Activated T-cell treated with anti-CD3 and anti-CD28 coated beads, Interleukin-2, amount 50 U/mL, for 24 hours (primary cell): ENCODE results near the gene GOLIM4.
A peak's percentile ranks its signal among the peaks of the same experiment; 100 is the strongest.
"Not testable (repeated sequence)": the region's sequence is repeated elsewhere in the genome, so short reads cannot be mapped to it uniquely, and the experiment has no call there.

ENCODE experiments used
- DNase-seq: peaks from one replicate; pipeline ENCODE4 v3.0.0-alpha.2; 2020
- H3K27ac Mint-ChIP-seq: 2 replicates; pipeline ENCODE4 v1.8.0; 2020; ENCODE audit warnings: mild to moderate bottlenecking, mixed read lengths
- H3K27me3 Mint-ChIP-seq: 2 replicates; pipeline ENCODE4 v1.8.0; 2020; ENCODE audit warnings: mixed read lengths
- H3K36me3 Mint-ChIP-seq: 2 replicates; pipeline ENCODE4 v1.8.0; 2020; ENCODE audit warnings: low read depth, mixed read lengths
- H3K4me1 Mint-ChIP-seq: 2 replicates; pipeline ENCODE4 v1.8.0; 2020; ENCODE audit warnings: low read depth, mixed read lengths
- H3K4me3 Mint-ChIP-seq: 2 replicates; pipeline ENCODE4 v1.8.0; 2020; ENCODE audit warnings: mild to moderate bottlenecking, moderate library complexity, mixed read lengths
- H3K9me3 Mint-ChIP-seq: 2 replicates; pipeline ENCODE4 v1.8.0; 2020; ENCODE audit warnings: mixed read lengths

The GOLIM4 gene

GRCh38 chr3:168028086-168028485 is 67.6 kb downstream of the GOLIM4 start:
- no peak for DNase-seq
- Mint-ChIP-seq H3K36me3 (no peaks in the 10 kb centered on the region), H3K27me3 (peaks cover 3% of the 10 kb centered on the region), H3K27ac (no peak overlapping the region), H3K4me3 (no peak overlapping the region), H3K9me3 (no peaks in the 10 kb centered on the region), H3K4me1 (peaks cover 21% of the 10 kb centered on the region)

GRCh38 chr3:168026764-168027163 is 69.0 kb downstream of the GOLIM4 start:
- no peak overlapping the region for H3K27ac Mint-ChIP-seq
- H3K9me3 Mint-ChIP-seq: no peaks in the 10 kb centered on the region
- H3K27me3 Mint-ChIP-seq: peaks cover 3% of the 10 kb centered on the region
- no peak overlapping the region for H3K4me3 Mint-ChIP-seq
- no peak for DNase-seq
- peaks cover 21% of the 10 kb centered on the region for H3K4me1 Mint-ChIP-seq
- H3K36me3 Mint-ChIP-seq: no peaks in the 10 kb centered on the region

GRCh38 chr3:168025076-168025475 is 70.6 kb downstream of the GOLIM4 start:
- Mint-ChIP-seq H3K27me3 (no peaks in the 10 kb centered on the region), H3K4me3 (no peak overlapping the region), H3K9me3 (no peaks in the 10 kb centered on the region), H3K4me1 (peaks cover 21% of the 10 kb centered on the region), H3K36me3 (no peaks in the 10 kb centered on the region), H3K27ac (peak overlapping the region; percentile 66)
- no peak for DNase-seq

- Mint-ChIP-seq H3K27ac (peak overlapping the region; percentile 66), H3K27me3 (no peaks in the 10 kb centered on the region), H3K4me3 (no peak overlapping the region), H3K36me3 (no peaks in the 10 kb centered on the region), H3K4me1 (peaks cover 21% of the 10 kb centered on the region), H3K9me3 (no peaks in the 10 kb centered on the region)
- DNase-seq: no peak
Observed at GRCh38 chr3:168024537-168024941, 71.2 kb downstream of the GOLIM4 start.

- DNase-seq: no peak
- Mint-ChIP-seq H3K27me3 (no peaks in the 10 kb centered on the region), H3K27ac (no peak overlapping the region), H3K4me1 (peaks cover 21% of the 10 kb centered on the region), H3K4me3 (no peak overlapping the region), H3K9me3 (no peaks in the 10 kb centered on the region), H3K36me3 (no peaks in the 10 kb centered on the region)
Observed at GRCh38 chr3:168021737-168022450, 73.8 kb downstream of the GOLIM4 start.

GRCh38 chr3:168011280-168011679 is 84.4 kb downstream of the GOLIM4 start:
- H3K4me3 Mint-ChIP-seq, H3K9me3 Mint-ChIP-seq, H3K27ac Mint-ChIP-seq, DNase-seq, H3K36me3 Mint-ChIP-seq, H3K27me3 Mint-ChIP-seq, H3K4me1 Mint-ChIP-seq: not testable (repeated sequence)

GRCh38 chr3:168006584-168006983 is 89.1 kb downstream of the GOLIM4 start:
- Mint-ChIP-seq H3K36me3 (no peaks in the 10 kb centered on the region), H3K27ac (no peak overlapping the region), H3K4me1 (no peaks in the 10 kb centered on the region), H3K9me3 (no peaks in the 10 kb centered on the region), H3K4me3 (no peak overlapping the region), H3K27me3 (no peaks in the 10 kb centered on the region)
- DNase-seq: no peak

GRCh38 chr3:168003911-168004310 is 91.8 kb downstream of the GOLIM4 start:
- no peaks in the 10 kb centered on the region for H3K9me3 Mint-ChIP-seq
- no peaks in the 10 kb centered on the region for H3K27me3 Mint-ChIP-seq
- no peak overlapping the region for H3K4me3 Mint-ChIP-seq
- H3K4me1 Mint-ChIP-seq: no peaks in the 10 kb centered on the region
- H3K36me3 Mint-ChIP-seq: no peaks in the 10 kb centered on the region
- no peak overlapping the region for H3K27ac Mint-ChIP-seq
- DNase-seq: no peak

- Mint-ChIP-seq H3K9me3 (no peaks in the 10 kb centered on the region), H3K27ac (no peak overlapping the region), H3K4me3 (no peak overlapping the region), H3K36me3 (no peaks in the 10 kb centered on the region), H3K4me1 (no peaks in the 10 kb centered on the region), H3K27me3 (no peaks in the 10 kb centered on the region)
- no peak for DNase-seq
Observed at GRCh38 chr3:168002786-168003368, 92.8 kb downstream of the GOLIM4 start.

- H3K27ac Mint-ChIP-seq: no peak overlapping the region
- no peak for DNase-seq
- H3K9me3 Mint-ChIP-seq: no peaks in the 10 kb centered on the region
- H3K4me1 Mint-ChIP-seq: no peaks in the 10 kb centered on the region
- H3K27me3 Mint-ChIP-seq: no peaks in the 10 kb centered on the region
- H3K4me3 Mint-ChIP-seq: no peak overlapping the region
- H3K36me3 Mint-ChIP-seq: no peaks in the 10 kb centered on the region
Observed at GRCh38 chr3:168001244-168001643, 94.5 kb downstream of the GOLIM4 start.

GRCh38 chr3:167998253-167998652 is 97.5 kb downstream of the GOLIM4 start:
- no peak overlapping the region for H3K4me3 Mint-ChIP-seq
- H3K4me1 Mint-ChIP-seq: no peaks in the 10 kb centered on the region
- no peak overlapping the region for H3K27ac Mint-ChIP-seq
- no peaks in the 10 kb centered on the region for H3K36me3 Mint-ChIP-seq
- H3K27me3 Mint-ChIP-seq: no peaks in the 10 kb centered on the region
- no peak for DNase-seq
- no peaks in the 10 kb centered on the region for H3K9me3 Mint-ChIP-seq

- Mint-ChIP-seq H3K4me3 (no peak overlapping the region), H3K27me3 (no peaks in the 10 kb centered on the region), H3K27ac (no peak overlapping the region), H3K36me3 (no peaks in the 10 kb centered on the region), H3K4me1 (no peaks in the 10 kb centered on the region), H3K9me3 (no peaks in the 10 kb centered on the region)
- DNase-seq: no peak
Observed at GRCh38 chr3:167996514-167996913, 99.2 kb downstream of the GOLIM4 start.

- Mint-ChIP-seq H3K36me3 (no peaks in the 10 kb centered on the region), H3K4me3 (no peak overlapping the region), H3K4me1 (no peaks in the 10 kb centered on the region), H3K27ac (no peak overlapping the region), H3K9me3 (no peaks in the 10 kb centered on the region), H3K27me3 (no peaks in the 10 kb centered on the region)
- DNase-seq: no peak
Observed at GRCh38 chr3:167992381-167992780, 103.3 kb downstream of the GOLIM4 start.

- H3K4me3 Mint-ChIP-seq: no peak overlapping the region
- H3K27me3 Mint-ChIP-seq: no peaks in the 10 kb centered on the region
- DNase-seq: no peak
- no peak overlapping the region for H3K27ac Mint-ChIP-seq
- H3K4me1 Mint-ChIP-seq: no peaks in the 10 kb centered on the region
- no peaks in the 10 kb centered on the region for H3K9me3 Mint-ChIP-seq
- H3K36me3 Mint-ChIP-seq: no peaks in the 10 kb centered on the region
Observed at GRCh38 chr3:167991213-167991612, 104.5 kb downstream of the GOLIM4 start.

- Mint-ChIP-seq H3K27me3 (no peaks in the 10 kb centered on the region), H3K9me3 (no peaks in the 10 kb centered on the region), H3K36me3 (no peaks in the 10 kb centered on the region), H3K27ac (no peak overlapping the region), H3K4me1 (no peaks in the 10 kb centered on the region), H3K4me3 (no peak overlapping the region)
- DNase-seq: no peak
Observed at GRCh38 chr3:167989999-167990398, 105.7 kb downstream of the GOLIM4 start.
